Ishikawa (cell line): Measurements from ENCODE around the gene ZFP3.

ENCODE experiments used
- CEBPB ChIP-seq: IDR thresholded peaks from 2 replicates; pipeline ENCODE4 v1.6.1; 2012
- CREB1 ChIP-seq: IDR thresholded peaks from 2 replicates; pipeline ENCODE4 v1.6.1; 2012; ENCODE audit warnings: low read depth
- EP300 ChIP-seq: IDR thresholded peaks from 2 replicates; pipeline ENCODE4 v1.6.1; 2012; ENCODE audit warnings: borderline replicate concordance
- FOXM1 ChIP-seq: IDR thresholded peaks from 2 replicates; pipeline ENCODE4 v1.6.1; 2012; ENCODE audit warnings: low read depth, borderline replicate concordance
- MAX ChIP-seq: IDR thresholded peaks from 2 replicates; pipeline ENCODE4 v1.6.1; 2012
- NFIC ChIP-seq: IDR thresholded peaks from 2 replicates; pipeline ENCODE4 v1.6.1; 2012
- RAD21 ChIP-seq: IDR thresholded peaks from 2 replicates; pipeline ENCODE4 v1.6.1; 2012; ENCODE audit warnings: low read depth
- REST ChIP-seq: IDR thresholded peaks from 2 replicates; pipeline ENCODE4 v1.6.1; 2012; ENCODE audit warnings: low read depth, mild to moderate bottlenecking
- TAF1 ChIP-seq: IDR thresholded peaks from 2 replicates; pipeline ENCODE4 v1.6.1; 2012; ENCODE audit warnings: low read depth, mild to moderate bottlenecking
- TCF12 ChIP-seq: IDR thresholded peaks from 2 replicates; pipeline ENCODE4 v1.6.1; 2012; ENCODE audit warnings: low read depth
- TEAD4 ChIP-seq: IDR thresholded peaks from 2 replicates; pipeline ENCODE4 v1.6.1; 2012
- USF1 ChIP-seq: IDR thresholded peaks from 2 replicates; pipeline ENCODE4 v1.6.1; 2012
- YY1 ChIP-seq: IDR thresholded peaks from 2 replicates; pipeline ENCODE4 v1.6.1; 2012; ENCODE audit warnings: low read depth
- ZBTB7A ChIP-seq: IDR thresholded peaks from 2 replicates; pipeline ENCODE4 v1.6.1; 2012; ENCODE audit warnings: low read depth

Gene ZFP3

GRCh38 chr17:5126719-5127488, 48.6 kb downstream of the ZFP3 start:
- no peak for TF ChIP-seq USF1

- TF ChIP-seq YY1 (no peak), CREB1 (no peak), TAF1 (no peak), TCF12 (no peak), USF1 (no peak), REST (no peak), NFIC (no peak), FOXM1 (no peak), RAD21 (no peak), MAX (no peak), CEBPB (no peak), EP300 (no peak)
These were observed 49.6 kb downstream of the ZFP3 start for GRCh38 chr17:5127910-5128309.

- TF ChIP-seq CEBPB, result no peak
- no peak for TF ChIP-seq FOXM1
- TF ChIP-seq USF1, result no peak
- TF ChIP-seq MAX, result no peak
- no peak for TF ChIP-seq TEAD4
- TF ChIP-seq TCF12, result no peak
- no peak for TF ChIP-seq ZBTB7A
These were observed 50.8 kb downstream of the ZFP3 start for GRCh38 chr17:5128905-5129535.

GRCh38 chr17:5131146-5131715, 53.0 kb downstream of the ZFP3 start:
- TF ChIP-seq RAD21 (no peak), USF1 (no peak), MAX (no peak), TEAD4 (no peak), FOXM1 (no peak)

- no peak for TF ChIP-seq ZBTB7A
- TF ChIP-seq TEAD4, result no peak
- TF ChIP-seq CREB1, result no peak
These were observed 55.0 kb downstream of the ZFP3 start for GRCh38 chr17:5133311-5133710.

GRCh38 chr17:5135726-5136579, 57.7 kb downstream of the ZFP3 start:
- no peak for TF ChIP-seq FOXM1
- no peak for TF ChIP-seq YY1
- TF ChIP-seq ZBTB7A, result no peak
- no peak for TF ChIP-seq USF1
- TF ChIP-seq REST, result no peak
- TF ChIP-seq NFIC, result no peak
- no peak for TF ChIP-seq TAF1
- TF ChIP-seq TEAD4, result no peak
- TF ChIP-seq RAD21, result no peak
- no peak for TF ChIP-seq EP300
- TF ChIP-seq TCF12, result no peak
